Panc1 (cell line): Measurements from ENCODE around the gene MBD3.

Experiments
- CTCF ChIP-seq: fragments of 450-650 bp; IDR thresholded peaks from 2 replicates; pipeline ENCODE4 v1.5.1; 2017; ENCODE audit warnings: mild to moderate bottlenecking
- POLR2AphosphoS5 ChIP-seq: IDR thresholded peaks from 2 replicates; pipeline ENCODE4 v1.6.1; 2012; ENCODE audit warnings: mild to moderate bottlenecking, low read depth, low read length, moderate library complexity
- SIN3A ChIP-seq: IDR thresholded peaks from 2 replicates; pipeline ENCODE4 v1.6.1; 2012; ENCODE audit warnings: low read depth, mild to moderate bottlenecking, low read length, moderate library complexity, borderline replicate concordance; ENCODE audit not compliant: insufficient read depth
- TF ChIP-seq, protein P1 (sequence below), 2 experiments: IDR thresholded peaks; 2 replicates each; pipeline ENCODE4 v1.6.1; 2011 to 2012; ENCODE audit warnings: low read depth in 2 of 2, control low read depth in 1 of 2, low read length in 1 of 2, mild to moderate bottlenecking in 1 of 2, moderate library complexity in 1 of 2; ENCODE audit not compliant: insufficient read depth in 1 of 2

- TF ChIP-seq CTCF (no peak), POLR2AphosphoS5 (no peak), SIN3A (no peak)
- TF ChIP-seq, protein P1, sequence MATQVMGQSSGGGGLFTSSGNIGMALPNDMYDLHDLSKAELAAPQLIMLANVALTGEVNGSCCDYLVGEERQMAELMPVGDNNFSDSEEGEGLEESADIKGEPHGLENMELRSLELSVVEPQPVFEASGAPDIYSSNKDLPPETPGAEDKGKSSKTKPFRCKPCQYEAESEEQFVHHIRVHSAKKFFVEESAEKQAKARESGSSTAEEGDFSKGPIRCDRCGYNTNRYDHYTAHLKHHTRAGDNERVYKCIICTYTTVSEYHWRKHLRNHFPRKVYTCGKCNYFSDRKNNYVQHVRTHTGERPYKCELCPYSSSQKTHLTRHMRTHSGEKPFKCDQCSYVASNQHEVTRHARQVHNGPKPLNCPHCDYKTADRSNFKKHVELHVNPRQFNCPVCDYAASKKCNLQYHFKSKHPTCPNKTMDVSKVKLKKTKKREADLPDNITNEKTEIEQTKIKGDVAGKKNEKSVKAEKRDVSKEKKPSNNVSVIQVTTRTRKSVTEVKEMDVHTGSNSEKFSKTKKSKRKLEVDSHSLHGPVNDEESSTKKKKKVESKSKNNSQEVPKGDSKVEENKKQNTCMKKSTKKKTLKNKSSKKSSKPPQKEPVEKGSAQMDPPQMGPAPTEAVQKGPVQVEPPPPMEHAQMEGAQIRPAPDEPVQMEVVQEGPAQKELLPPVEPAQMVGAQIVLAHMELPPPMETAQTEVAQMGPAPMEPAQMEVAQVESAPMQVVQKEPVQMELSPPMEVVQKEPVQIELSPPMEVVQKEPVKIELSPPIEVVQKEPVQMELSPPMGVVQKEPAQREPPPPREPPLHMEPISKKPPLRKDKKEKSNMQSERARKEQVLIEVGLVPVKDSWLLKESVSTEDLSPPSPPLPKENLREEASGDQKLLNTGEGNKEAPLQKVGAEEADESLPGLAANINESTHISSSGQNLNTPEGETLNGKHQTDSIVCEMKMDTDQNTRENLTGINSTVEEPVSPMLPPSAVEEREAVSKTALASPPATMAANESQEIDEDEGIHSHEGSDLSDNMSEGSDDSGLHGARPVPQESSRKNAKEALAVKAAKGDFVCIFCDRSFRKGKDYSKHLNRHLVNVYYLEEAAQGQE (IDR thresholded peaks at IDR 0.05; ENCODE audit: insufficient read depth in 1 of 2, low read depth in 2 of 2, low read length in 1 of 2), result no peak
Measured at GRCh38 chr19:1534972-1535371, 57.7 kb downstream of the MBD3 start.
